Astrocyte (in vitro differentiated cells and primary cell): ENCODE data around the gene GPR162. TPM values are rescaled to one million over a fixed set of nuclear protein-coding genes. Genes with fewer than 3 reads are reported as not detected.

Source experiments
- DNase-seq: peaks from one replicate; pipeline ENCODE4 v3.0.0-alpha.2; 2010; ENCODE audit warnings: low read depth
- FAIRE-seq: peaks from 2 replicates; lab custom pipeline; 2011; peaks lifted over from hg19 to GRCh38; lab: Jason Lieb, UNC
- H2AFZ ChIP-seq: 2 replicates; pipeline ENCODE4 v1.6.0; 2012; ENCODE audit warnings: low read depth, low read length, inconsistent platforms
- H3K27ac ChIP-seq: 2 replicates; pipeline ENCODE4 v1.5.1; 2011; ENCODE audit warnings: low read depth, low read length, inconsistent platforms
- H3K27me3 ChIP-seq: 2 replicates; pipeline ENCODE4 v1.6.0; 2011; ENCODE audit warnings: low read length, inconsistent platforms; ENCODE audit not compliant: insufficient read depth
- H3K36me3 ChIP-seq: 2 replicates; pipeline ENCODE4 v1.5.1; 2011; ENCODE audit warnings: low read length, inconsistent platforms; ENCODE audit not compliant: insufficient read depth
- H3K4me1 ChIP-seq: 2 replicates; pipeline ENCODE4 v1.5.1; 2011; ENCODE audit warnings: low read length, inconsistent platforms; ENCODE audit not compliant: insufficient read depth
- H3K4me2 ChIP-seq: 2 replicates; pipeline ENCODE4 v1.6.0; 2012; ENCODE audit warnings: low read length, inconsistent platforms
- H3K4me3 ChIP-seq: 2 replicates; pipeline ENCODE4 v1.5.1; 2011; ENCODE audit warnings: low read depth, mild to moderate bottlenecking, low read length, inconsistent platforms; ENCODE audit not compliant: insufficient read depth
- H3K79me2 ChIP-seq: 2 replicates; pipeline ENCODE4 v1.6.0; 2012; ENCODE audit warnings: mild to moderate bottlenecking, low read length, inconsistent platforms; ENCODE audit not compliant: insufficient read depth
- H3K9ac ChIP-seq: 2 replicates; pipeline ENCODE4 v1.6.0; 2012; ENCODE audit warnings: mild to moderate bottlenecking, low read length, inconsistent platforms
- H3K9me3 ChIP-seq: 2 replicates; pipeline ENCODE4 v1.5.1; 2012; ENCODE audit warnings: low read depth, mild to moderate bottlenecking, low read length, inconsistent platforms; ENCODE audit not compliant: insufficient read depth
- H4K20me1 ChIP-seq: 2 replicates; pipeline ENCODE4 v1.6.0; 2012; ENCODE audit warnings: low read length, inconsistent platforms; ENCODE audit not compliant: insufficient read depth
- H3K27ac Mint-ChIP-seq: one replicate; pipeline ENCODE4 v1.8.0; 2021; ENCODE audit warnings: mild to moderate bottlenecking, mixed read lengths; ENCODE audit not compliant: unreplicated experiment
- H3K27me3 Mint-ChIP-seq: one replicate; pipeline ENCODE4 v1.8.0; 2021; ENCODE audit warnings: low read depth, mixed read lengths; ENCODE audit not compliant: unreplicated experiment
- H3K36me3 Mint-ChIP-seq: one replicate; pipeline ENCODE4 v1.8.0; 2021; ENCODE audit warnings: low read depth, mixed read lengths; ENCODE audit not compliant: unreplicated experiment
- H3K4me1 Mint-ChIP-seq: one replicate; pipeline ENCODE4 v1.8.0; 2021; ENCODE audit warnings: low read depth, mixed read lengths; ENCODE audit not compliant: unreplicated experiment
- H3K4me3 Mint-ChIP-seq: one replicate; pipeline ENCODE4 v1.8.0; 2021; ENCODE audit warnings: mild to moderate bottlenecking, moderate library complexity, mixed read lengths; ENCODE audit not compliant: unreplicated experiment
- H3K9me3 Mint-ChIP-seq: one replicate; pipeline ENCODE4 v1.8.0; 2021; ENCODE audit warnings: mild to moderate bottlenecking, mixed read lengths; ENCODE audit not compliant: unreplicated experiment
- EZH2 ChIP-seq: IDR thresholded peaks from 2 replicates; pipeline ENCODE4 v1.6.1; 2012; ENCODE audit warnings: mild to moderate bottlenecking, low read length, inconsistent platforms; ENCODE audit not compliant: insufficient read depth
- total RNA-seq: library from RNA; stranded (reverse); gene quantifications from 2 replicates; pipeline ENCODE4 v1.2.1, GENCODE V29; 2021
- TF ChIP-seq, protein P1 (sequence below): IDR thresholded peaks from 2 replicates; pipeline ENCODE4 v1.5.1; 2011; ENCODE audit warnings: low read depth, mild to moderate bottlenecking, inconsistent platforms, low read length, moderate library complexity; ENCODE audit not compliant: insufficient read depth

Gene GPR162
- total RNA-seq, 1 donor from 2014 or later = 6.2 TPM

DNA sequence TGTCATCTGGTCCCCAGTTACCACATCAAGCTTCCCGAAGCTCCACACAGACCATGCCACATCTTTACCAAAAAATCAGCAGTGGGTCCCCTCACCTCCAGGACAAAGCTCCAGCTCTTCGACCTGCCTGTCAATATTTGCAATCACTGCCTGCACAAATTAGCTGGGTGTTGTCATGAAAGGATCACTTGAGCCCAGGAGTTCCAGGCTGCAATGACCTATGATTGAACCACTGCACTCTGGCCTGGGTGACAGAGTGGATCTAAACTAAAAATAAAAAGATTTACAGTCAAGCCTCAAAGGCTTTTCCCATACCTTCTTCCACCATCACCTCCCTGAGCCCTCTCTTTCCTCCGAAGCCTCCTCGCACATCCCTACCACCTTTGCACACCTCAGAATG, 25.0 kb upstream of the GPR162 start:
- Histone ChIP-seq H3K36me3 (no peaks in the 10 kb centered on the region), H3K27ac (no peak overlapping the region), H3K79me2 (no peaks in the 10 kb centered on the region), H4K20me1 (no peaks in the 10 kb centered on the region), H3K4me3 (no peak overlapping the region), H2AFZ (no peak overlapping the region), H3K9me3 (no peaks in the 10 kb centered on the region), H3K4me2 (no peak overlapping the region), H3K27me3 (peaks cover 6% of the 10 kb centered on the region), H3K9ac (no peak overlapping the region), H3K4me1 (peaks cover 9% of the 10 kb centered on the region)
- H3K36me3 Mint-ChIP-seq = peaks cover 3% of the 10 kb centered on the region
- peaks cover 52% of the 10 kb centered on the region for H3K27me3 Mint-ChIP-seq
- no peaks in the 10 kb centered on the region for H3K9me3 Mint-ChIP-seq
- H3K4me3 Mint-ChIP-seq = no peak overlapping the region
- FAIRE-seq (no peak), DNase-seq (no peak)
- TF ChIP-seq EZH2 = no peak
- TF ChIP-seq, protein P1, sequence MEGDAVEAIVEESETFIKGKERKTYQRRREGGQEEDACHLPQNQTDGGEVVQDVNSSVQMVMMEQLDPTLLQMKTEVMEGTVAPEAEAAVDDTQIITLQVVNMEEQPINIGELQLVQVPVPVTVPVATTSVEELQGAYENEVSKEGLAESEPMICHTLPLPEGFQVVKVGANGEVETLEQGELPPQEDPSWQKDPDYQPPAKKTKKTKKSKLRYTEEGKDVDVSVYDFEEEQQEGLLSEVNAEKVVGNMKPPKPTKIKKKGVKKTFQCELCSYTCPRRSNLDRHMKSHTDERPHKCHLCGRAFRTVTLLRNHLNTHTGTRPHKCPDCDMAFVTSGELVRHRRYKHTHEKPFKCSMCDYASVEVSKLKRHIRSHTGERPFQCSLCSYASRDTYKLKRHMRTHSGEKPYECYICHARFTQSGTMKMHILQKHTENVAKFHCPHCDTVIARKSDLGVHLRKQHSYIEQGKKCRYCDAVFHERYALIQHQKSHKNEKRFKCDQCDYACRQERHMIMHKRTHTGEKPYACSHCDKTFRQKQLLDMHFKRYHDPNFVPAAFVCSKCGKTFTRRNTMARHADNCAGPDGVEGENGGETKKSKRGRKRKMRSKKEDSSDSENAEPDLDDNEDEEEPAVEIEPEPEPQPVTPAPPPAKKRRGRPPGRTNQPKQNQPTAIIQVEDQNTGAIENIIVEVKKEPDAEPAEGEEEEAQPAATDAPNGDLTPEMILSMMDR = no peak
- H3K27ac Mint-ChIP-seq = peak overlapping the region; percentile 63
- peaks cover 11% of the 10 kb centered on the region for H3K4me1 Mint-ChIP-seq

DNA sequence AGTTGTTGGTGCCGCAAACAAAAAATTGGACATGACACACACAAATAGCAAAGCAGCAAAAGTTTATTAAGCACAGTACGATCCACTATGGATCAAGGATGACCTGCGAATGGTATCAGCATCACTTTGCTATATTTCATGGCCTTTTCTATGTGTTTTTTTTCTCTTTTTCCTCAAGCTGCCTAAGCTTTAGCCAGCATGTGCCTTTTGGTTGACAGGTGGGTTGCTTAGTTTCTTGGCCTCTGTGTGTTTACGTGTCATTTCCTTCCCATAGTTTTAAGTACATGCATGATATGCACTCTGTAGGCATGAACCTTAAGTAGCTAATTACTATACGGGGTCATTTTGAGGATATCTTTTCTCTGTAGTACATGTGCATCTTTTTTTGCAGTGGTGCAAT, 22.5 kb upstream of the GPR162 start:
- TF ChIP-seq, protein P1 = no peak
- no peak for TF ChIP-seq EZH2
- H3K4me1 ChIP-seq = no peaks in the 10 kb centered on the region

DNA sequence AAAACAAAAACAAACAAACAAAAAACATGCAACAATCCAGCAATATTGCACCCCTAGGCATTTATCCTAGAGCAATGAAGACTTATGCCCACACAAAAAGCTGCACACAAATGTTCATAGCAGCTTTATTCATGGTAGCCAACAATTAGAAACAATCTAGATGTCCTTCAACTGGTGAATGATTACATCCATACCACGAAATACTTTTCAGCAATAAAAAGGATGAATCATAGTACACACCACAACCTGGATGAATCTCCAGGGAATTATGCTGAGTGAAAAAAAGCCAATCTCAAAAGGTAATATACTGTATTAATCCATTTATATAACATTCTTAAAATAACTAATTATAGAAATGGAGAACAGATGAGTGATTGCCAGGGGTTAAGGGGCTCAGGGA, 14.5 kb upstream of the GPR162 start:
- no peaks in the 10 kb centered on the region for H3K36me3 Mint-ChIP-seq
- FAIRE-seq = no peak
- no peaks in the 10 kb centered on the region for H4K20me1 ChIP-seq

More for the DNA sequence above, 22.5 kb upstream of the GPR162 start:
- Histone ChIP-seq H3K4me3 (no peak overlapping the region), H3K27me3 (peaks cover 6% of the 10 kb centered on the region), H3K9me3 (no peaks in the 10 kb centered on the region), H3K4me2 (no peak overlapping the region), H3K79me2 (no peaks in the 10 kb centered on the region), H3K27ac (no peak overlapping the region), H3K9ac (no peak overlapping the region), H2AFZ (no peak overlapping the region), H3K36me3 (no peaks in the 10 kb centered on the region), H4K20me1 (no peaks in the 10 kb centered on the region)
- Mint-ChIP-seq H3K27me3 (peaks cover 33% of the 10 kb centered on the region), H3K4me1 (no peaks in the 10 kb centered on the region), H3K36me3 (peaks cover 3% of the 10 kb centered on the region), H3K9me3 (peaks cover 1% of the 10 kb centered on the region), H3K27ac (no peak overlapping the region), H3K4me3 (no peak overlapping the region)
- DNase-seq = no peak
- no peak for FAIRE-seq

More for the DNA sequence above, 14.5 kb upstream of the GPR162 start:
- TF ChIP-seq, protein P1 = no peak
- TF ChIP-seq EZH2 = no peak
- Histone ChIP-seq H3K79me2 (no peaks in the 10 kb centered on the region), H3K36me3 (no peaks in the 10 kb centered on the region), H3K9ac (no peak overlapping the region), H3K27ac (no peak overlapping the region), H3K9me3 (no peaks in the 10 kb centered on the region), H2AFZ (no peak overlapping the region), H3K4me1 (no peaks in the 10 kb centered on the region), H3K27me3 (peaks cover 2% of the 10 kb centered on the region), H3K4me2 (no peak overlapping the region), H3K4me3 (no peak overlapping the region)
- Mint-ChIP-seq H3K4me3 (no peak overlapping the region), H3K4me1 (peaks cover 9% of the 10 kb centered on the region), H3K27me3 (no peaks in the 10 kb centered on the region), H3K27ac (no peak overlapping the region), H3K9me3 (peaks cover 5% of the 10 kb centered on the region)
- no peak for DNase-seq
